Body of pancreas (tissue), 4 donors: ENCODE measurements around the gene NR3C1. TPM values are rescaled to one million over a fixed set of nuclear protein-coding genes. Genes with fewer than 3 reads are reported as not detected.

Experiments used
- ATAC-seq: fragments of 150-250 bp; one replicate; pipeline ENCODE4 v1.9.1; 2016
- DNase-seq, 4 donors: peaks; one replicate each; pipeline ENCODE4 v3.0.0-alpha.2; 2019
- H3K27ac ChIP-seq, 4 donors: fragments of 200-600 bp; sonication (generic); 1 replicate in 3 of 4; 2 replicates in 1 of 4; pipeline versions ENCODE4 v1.5.1 to v1.6.1; 2016 to 2019; ENCODE audit warnings: mild to moderate bottlenecking in 1 of 4, mixed read lengths in 1 of 4, moderate library complexity in 1 of 4
- H3K27me3 ChIP-seq, 2 donors: fragments of 200-600 bp; sonication (generic); one replicate each; pipeline ENCODE4 v1.6.0; 2016; ENCODE audit warnings: mild to moderate bottlenecking in 1 of 2
- H3K36me3 ChIP-seq, 2 donors: fragments of 200-600 bp; sonication (generic); replicated peaks in 1 of 2; 2 replicates each; pipeline ENCODE4 v1.5.1; 2016; ENCODE audit warnings: low read depth in 2 of 2; ENCODE audit not compliant: insufficient read depth in 1 of 2
- H3K4me1 ChIP-seq: fragments of 200-600 bp; sonication (generic); one replicate; pipeline ENCODE4 v1.6.0; 2016
- H3K4me3 ChIP-seq, 2 donors: fragments of 200-600 bp; sonication (generic); 1 replicate in 1 of 2; 2 replicates in 1 of 2; pipeline ENCODE4 v1.5.1; 2016 to 2019
- H3K9me3 ChIP-seq, 3 donors: fragments of 200-600 bp; sonication (generic); 1 replicate in 2 of 3; 2 replicates in 1 of 3; pipeline ENCODE4 v1.5.1; 2016
- CTCF ChIP-seq, 7 experiments: fragments of 450-650 bp in 4 of 7; fragments of 200-600 bp in 3 of 7; sonication (generic) in 3 of 7; IDR thresholded peaks; one replicate each; pipeline ENCODE4 v1.5.1; 2016 to 2019; ENCODE audit warnings: antibody characterized with exemption in 7 of 7
- POLR2A ChIP-seq, 3 donors: fragments of 450-650 bp; IDR thresholded peaks; one replicate each; pipeline ENCODE4 v1.6.1; 2016; ENCODE audit warnings: antibody characterized with exemption in 3 of 3, mild to moderate bottlenecking in 2 of 3
- WGBS, 2 donors: methylation state at CpG; one replicate each; pipeline ENCODE4 v1.1.5; 2017; 5-methylcytosine and 5-hydroxymethylcytosine counted together
- intact Hi-C: fragments of 100-400 bp; cut with DNase I; formaldehyde crosslinking; loops from one replicate; pipeline ENCODE4 v1.15.1; 2023
- total RNA-seq, 2 donors: library from RNA; depleted of rRNA; stranded (reverse); fragments of >200 nt; gene quantifications; one replicate each; pipeline ENCODE4 v1.1.0, GENCODE V29; 2016

NR3C1 gene
- total RNA-seq, 2 donors from 2014 or later, result 18.5 to 25.2 TPM

- Histone ChIP-seq H3K27me3 (no peaks in the 10 kb centered on the region), H3K9me3 (no peaks in the 10 kb centered on the region), H3K4me1 (peaks cover 22% of the 10 kb centered on the region), H3K36me3 (peaks cover 0 to 6% of the 10 kb centered on the region in 2 donors), H3K4me3 (no peak overlapping the region), H3K27ac (no peak overlapping the region)
- ATAC-seq, result no peak
- no peak for TF ChIP-seq POLR2A (IDR thresholded peaks at IDR 0.05)
- TF ChIP-seq CTCF (IDR thresholded peaks at IDR 0.05), result no peak
- intact Hi-C loops, result no loop called here
- no peak for DNase-seq
- 74 to 89% methylated on average over 1 of the region's 1 CpG for WGBS, 2 donors
Measured at GRCh38 chr5:143314099-143314498, 89.4 kb downstream of the NR3C1 start.

GRCh38 chr5:143313298-143313852, 90.1 kb downstream of the NR3C1 start:
- 55 to 57% methylated on average over 1 of the region's 1 CpG for WGBS, 2 donors
- Histone ChIP-seq H3K27ac (no peak overlapping the region), H3K9me3 (no peaks in the 10 kb centered on the region), H3K36me3 (peaks cover 0 to 8% of the 10 kb centered on the region in 2 donors), H3K27me3 (no peaks in the 10 kb centered on the region), H3K4me3 (no peak overlapping the region), H3K4me1 (peaks cover 21% of the 10 kb centered on the region)
- ATAC-seq (no peak), DNase-seq (no peak)
- intact Hi-C loops, result no loop called here
- no peak for TF ChIP-seq POLR2A (IDR thresholded peaks at IDR 0.05)
- TF ChIP-seq CTCF (IDR thresholded peaks at IDR 0.05), result no peak

GRCh38 chr5:143312822-143313221, 90.7 kb downstream of the NR3C1 start:
- H3K27me3 ChIP-seq, result no peaks in the 10 kb centered on the region
- peaks cover 0 to 8% of the 10 kb centered on the region in 2 donors for H3K36me3 ChIP-seq
- H3K27ac ChIP-seq, result no peak overlapping the region
- DNase-seq, result no peak
- H3K4me3 ChIP-seq, result no peak overlapping the region
- TF ChIP-seq POLR2A (IDR thresholded peaks at IDR 0.05) (no peak), CTCF (IDR thresholded peaks at IDR 0.05) (no peak)
- no peak for ATAC-seq
- 99% methylated on average over 2 of the region's 2 CpGs for WGBS, 2 donors
- intact Hi-C loops, result no loop called here
- H3K4me1 ChIP-seq, result peaks cover 15% of the 10 kb centered on the region
- H3K9me3 ChIP-seq, result no peaks in the 10 kb centered on the region

GRCh38 chr5:143311955-143312354, 91.5 kb downstream of the NR3C1 start:
- Histone ChIP-seq H3K36me3 (peaks cover 0 to 8% of the 10 kb centered on the region in 2 donors), H3K4me3 (no peak overlapping the region), H3K9me3 (no peaks in the 10 kb centered on the region), H3K4me1 (peaks cover 7% of the 10 kb centered on the region), H3K27ac (no peak overlapping the region), H3K27me3 (no peaks in the 10 kb centered on the region)
- 100% methylated on average over 1 of the region's 1 CpG for WGBS, 2 donors
- DNase-seq, result no peak
- no peak for ATAC-seq
- intact Hi-C loops, result no loop called here
- no peak for TF ChIP-seq POLR2A (IDR thresholded peaks at IDR 0.05)
- TF ChIP-seq CTCF (IDR thresholded peaks at IDR 0.05), result no peak

- Histone ChIP-seq H3K4me3 (no peak overlapping the region), H3K27me3 (no peaks in the 10 kb centered on the region), H3K4me1 (peaks cover 2% of the 10 kb centered on the region), H3K27ac (no peak overlapping the region), H3K36me3 (peaks cover 0 to 8% of the 10 kb centered on the region in 2 donors), H3K9me3 (no peaks in the 10 kb centered on the region)
- 72 to 92% methylated on average over 5 of the region's 5 CpGs for WGBS, 2 donors
- no peak for DNase-seq
- TF ChIP-seq POLR2A (IDR thresholded peaks at IDR 0.05) (no peak), CTCF (IDR thresholded peaks at IDR 0.05) (no peak)
- intact Hi-C loops, result no loop called here
- no peak for ATAC-seq
Measured at GRCh38 chr5:143311428-143311827, 92.1 kb downstream of the NR3C1 start.
